ENCODE results near the gene TTLL5.

TTLL5 gene

GRCh38 chr14:75859746-75860145 lies 198.7 kb downstream of the TTLL5 start:
- no peak overlapping the region for H3K27ac Mint-ChIP-seq
- peaks cover 4% of the 10 kb centered on the region for H3K4me1 Mint-ChIP-seq (ENCODE audit: low read depth)
- no peak for DNase-seq (ENCODE audit: low spot score)
- no peak overlapping the region for H3K4me3 Mint-ChIP-seq
- H3K36me3 Mint-ChIP-seq (ENCODE audit: low read depth): no peaks in the 10 kb centered on the region
- H3K27me3 Mint-ChIP-seq (ENCODE audit: low read depth): no peaks in the 10 kb centered on the region
- H3K9me3 Mint-ChIP-seq: no peaks in the 10 kb centered on the region

DNA sequence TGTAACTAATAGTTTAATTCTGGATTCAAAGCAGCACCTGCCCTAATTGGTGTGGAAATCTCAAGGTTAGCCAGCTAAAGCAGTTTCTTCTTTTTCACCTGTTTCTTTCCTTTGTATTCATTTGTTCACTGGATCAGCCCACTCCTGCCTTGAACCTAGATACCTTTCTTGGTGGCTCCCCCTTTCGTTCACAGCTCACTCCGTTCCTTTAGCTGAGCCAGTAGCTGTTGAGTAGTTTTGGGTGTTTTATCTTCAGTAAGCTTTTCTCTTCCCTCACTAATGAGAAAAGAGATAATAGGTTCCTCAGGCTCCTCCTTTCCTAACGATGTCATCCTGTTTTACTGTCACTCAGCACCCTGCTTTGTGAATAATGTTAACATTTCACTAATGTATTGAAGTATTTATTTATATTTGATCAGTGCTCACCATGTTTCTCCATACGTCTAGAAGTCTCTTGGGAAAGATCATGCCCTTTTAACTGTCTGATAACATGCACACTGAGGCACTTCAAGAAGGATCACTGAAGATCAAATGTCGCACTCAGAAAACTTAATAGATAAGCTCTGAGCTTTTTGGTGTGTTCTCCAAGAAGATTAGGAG lies 199.6 kb downstream of the TTLL5 start:
- Mint-ChIP-seq H3K4me3 (no peak overlapping the region), H3K27me3 (ENCODE audit: low read depth) (no peaks in the 10 kb centered on the region), H3K36me3 (ENCODE audit: low read depth) (no peaks in the 10 kb centered on the region), H3K27ac (no peak overlapping the region), H3K4me1 (ENCODE audit: low read depth) (peaks cover 4% of the 10 kb centered on the region), H3K9me3 (no peaks in the 10 kb centered on the region)
- DNase-seq (ENCODE audit: low spot score): no peak

DNA sequence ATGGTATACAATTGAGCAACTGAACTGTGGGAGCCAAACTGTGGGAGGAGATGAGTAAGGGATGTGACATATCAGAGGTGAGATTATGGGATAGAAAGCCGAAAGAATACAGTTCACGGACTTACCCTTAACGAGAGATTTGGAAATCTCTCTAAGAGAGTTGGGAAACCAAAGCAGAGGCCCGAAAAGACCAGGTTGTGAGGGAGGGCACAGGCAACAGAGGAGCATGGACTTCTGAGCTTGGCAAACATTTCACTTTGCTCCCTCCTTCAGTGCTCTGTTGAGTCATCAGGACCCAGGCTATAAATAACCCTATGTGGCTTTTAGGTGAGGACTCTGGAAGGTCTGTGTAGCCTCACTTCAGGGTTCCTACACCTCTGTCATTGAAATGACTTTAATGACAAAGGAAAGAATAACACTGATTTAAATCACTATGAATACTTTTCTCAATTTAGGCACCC lies 200.1 kb downstream of the TTLL5 start:
- H3K27ac Mint-ChIP-seq: no peak overlapping the region
- H3K4me3 Mint-ChIP-seq: no peak overlapping the region
- H3K9me3 Mint-ChIP-seq: no peaks in the 10 kb centered on the region
- no peak for DNase-seq (ENCODE audit: low spot score)
- H3K27me3 Mint-ChIP-seq (ENCODE audit: low read depth): no peaks in the 10 kb centered on the region
- no peaks in the 10 kb centered on the region for H3K36me3 Mint-ChIP-seq (ENCODE audit: low read depth)
- H3K4me1 Mint-ChIP-seq (ENCODE audit: low read depth): peaks cover 4% of the 10 kb centered on the region

DNA sequence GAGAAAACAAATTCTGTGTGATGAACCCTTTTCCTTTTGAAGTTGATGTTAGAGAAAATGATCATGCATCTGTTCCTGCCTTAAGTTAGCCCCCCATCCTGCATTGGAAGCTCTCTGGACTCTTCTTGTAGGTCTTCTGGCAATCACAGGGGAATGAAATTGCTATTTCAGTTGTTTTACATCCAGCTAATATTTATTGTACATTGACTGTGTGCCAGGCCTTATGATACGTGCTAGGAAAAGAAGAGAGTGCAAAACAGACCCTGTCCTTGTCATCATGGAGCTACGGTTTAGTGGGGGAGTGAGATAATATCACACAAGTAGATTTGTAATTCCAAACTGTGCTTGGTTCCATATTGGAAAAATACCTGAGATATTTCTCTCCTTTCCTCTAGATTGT lies 202.2 kb downstream of the TTLL5 start:
- Mint-ChIP-seq H3K36me3 (ENCODE audit: low read depth) (peaks cover 2% of the 10 kb centered on the region), H3K4me1 (ENCODE audit: low read depth) (peaks cover 4% of the 10 kb centered on the region), H3K4me3 (no peak overlapping the region), H3K9me3 (no peaks in the 10 kb centered on the region), H3K27ac (no peak overlapping the region), H3K27me3 (ENCODE audit: low read depth) (no peaks in the 10 kb centered on the region)
- no peak for DNase-seq (ENCODE audit: low spot score)

GRCh38 chr14:75864352-75864751 lies 203.3 kb downstream of the TTLL5 start:
- Mint-ChIP-seq H3K9me3 (no peaks in the 10 kb centered on the region), H3K36me3 (ENCODE audit: low read depth) (peaks cover 2% of the 10 kb centered on the region), H3K27ac (no peak overlapping the region), H3K27me3 (ENCODE audit: low read depth) (no peaks in the 10 kb centered on the region), H3K4me1 (ENCODE audit: low read depth) (peaks cover 4% of the 10 kb centered on the region), H3K4me3 (no peak overlapping the region)
- no peak for DNase-seq (ENCODE audit: low spot score)

DNA sequence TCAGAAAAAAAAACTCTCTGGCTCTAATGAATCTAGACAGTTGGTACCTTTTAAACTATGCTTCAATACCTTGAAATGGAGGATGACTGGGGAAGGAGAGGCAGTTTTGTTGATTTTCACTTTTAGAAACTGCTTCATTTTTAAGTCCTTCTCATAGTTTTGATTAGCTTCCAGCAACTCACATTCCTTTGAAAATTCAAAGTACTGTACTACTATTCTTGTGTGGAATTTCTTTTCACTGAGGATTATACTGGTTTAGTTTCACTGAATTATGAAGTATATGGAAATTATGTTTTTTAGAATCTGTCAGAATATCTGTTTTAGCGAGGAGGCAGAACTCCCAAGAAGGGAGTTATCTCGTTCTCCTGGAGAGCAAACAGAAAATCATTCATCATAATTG lies 204.5 kb downstream of the TTLL5 start:
- Mint-ChIP-seq H3K4me1 (ENCODE audit: low read depth) (peaks cover 4% of the 10 kb centered on the region), H3K27me3 (ENCODE audit: low read depth) (no peaks in the 10 kb centered on the region), H3K27ac (no peak overlapping the region), H3K4me3 (no peak overlapping the region), H3K9me3 (no peaks in the 10 kb centered on the region), H3K36me3 (ENCODE audit: low read depth) (peaks cover 4% of the 10 kb centered on the region)
- DNase-seq (ENCODE audit: low spot score): no peak

GRCh38 chr14:75866970-75867369 lies 205.9 kb downstream of the TTLL5 start:
- H3K27me3 Mint-ChIP-seq (ENCODE audit: low read depth): no peaks in the 10 kb centered on the region
- DNase-seq (ENCODE audit: low spot score): no peak
- H3K9me3 Mint-ChIP-seq: no peaks in the 10 kb centered on the region
- H3K4me3 Mint-ChIP-seq: no peak overlapping the region
- no peak overlapping the region for H3K27ac Mint-ChIP-seq
- peaks cover 6% of the 10 kb centered on the region for H3K36me3 Mint-ChIP-seq (ENCODE audit: low read depth)
- peaks cover 10% of the 10 kb centered on the region for H3K4me1 Mint-ChIP-seq (ENCODE audit: low read depth)

- Mint-ChIP-seq H3K27ac (no peak overlapping the region), H3K36me3 (ENCODE audit: low read depth) (peaks cover 6% of the 10 kb centered on the region)
Observed at GRCh38 chr14:75871181-75871880, 210.3 kb downstream of the TTLL5 start.

GRCh38 chr14:75875958-75876357 lies 214.9 kb downstream of the TTLL5 start:
- no peak for DNase-seq (ENCODE audit: low spot score)
- Mint-ChIP-seq H3K36me3 (ENCODE audit: low read depth) (peaks cover 2% of the 10 kb centered on the region), H3K27ac (no peak overlapping the region), H3K4me1 (ENCODE audit: low read depth) (peaks cover 18% of the 10 kb centered on the region), H3K4me3 (no peak overlapping the region), H3K27me3 (ENCODE audit: low read depth) (no peaks in the 10 kb centered on the region), H3K9me3 (no peaks in the 10 kb centered on the region)

More at GRCh38 chr14:75871181-75871880, 210.3 kb downstream of the TTLL5 start:
- Mint-ChIP-seq H3K9me3 (no peaks in the 10 kb centered on the region), H3K4me3 (no peak overlapping the region), H3K27me3 (ENCODE audit: low read depth) (no peaks in the 10 kb centered on the region), H3K4me1 (ENCODE audit: low read depth) (peaks cover 18% of the 10 kb centered on the region)
- no peak for DNase-seq (ENCODE audit: low spot score)

DNA sequence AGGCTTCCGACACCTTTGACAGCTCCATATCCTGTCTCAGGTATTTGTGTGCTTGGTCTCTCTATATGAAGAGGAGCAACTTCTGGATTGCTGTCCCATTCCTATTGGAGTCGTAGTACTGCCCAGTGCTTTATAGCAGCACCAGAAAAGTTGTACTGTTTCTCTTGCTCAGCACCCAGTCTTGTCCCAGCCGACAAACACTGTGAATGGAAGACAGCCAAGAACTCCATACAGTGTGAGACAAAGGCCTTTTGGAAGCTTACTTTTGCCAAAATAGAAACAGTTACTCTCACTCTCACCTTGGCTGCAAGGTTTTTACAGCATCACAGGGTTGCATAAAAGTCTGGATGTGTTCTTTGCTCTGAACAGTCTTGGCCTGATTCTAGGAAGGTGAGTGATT lies 215.5 kb downstream of the TTLL5 start:
- no peak overlapping the region for H3K4me3 Mint-ChIP-seq
- no peaks in the 10 kb centered on the region for H3K9me3 Mint-ChIP-seq
- H3K36me3 Mint-ChIP-seq (ENCODE audit: low read depth): peaks cover 2% of the 10 kb centered on the region
- H3K27me3 Mint-ChIP-seq (ENCODE audit: low read depth): no peaks in the 10 kb centered on the region
- DNase-seq (ENCODE audit: low spot score): no peak
- H3K27ac Mint-ChIP-seq: no peak overlapping the region
- peaks cover 13% of the 10 kb centered on the region for H3K4me1 Mint-ChIP-seq (ENCODE audit: low read depth)

DNA sequence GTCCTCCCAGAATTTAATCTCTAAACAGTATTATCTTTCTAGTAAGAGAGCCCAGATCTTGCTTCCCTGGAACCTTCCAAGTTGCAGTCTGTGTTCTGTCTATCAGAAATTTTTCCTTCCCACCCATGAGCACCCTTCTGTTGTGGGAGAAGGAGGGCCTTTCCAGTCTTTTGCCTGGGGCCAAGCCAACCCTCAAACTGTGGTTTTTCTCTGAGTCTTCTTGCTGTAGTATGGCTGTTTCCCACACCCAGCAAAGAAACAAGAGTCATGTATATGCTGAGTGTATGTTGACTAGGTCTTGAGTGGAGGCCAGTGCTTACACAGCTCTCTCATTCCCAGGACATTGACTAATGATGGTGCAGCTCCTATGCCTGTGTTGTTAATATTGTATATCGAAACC lies 216.2 kb downstream of the TTLL5 start:
- no peak for DNase-seq (ENCODE audit: low spot score)

GRCh38 chr14:75877884-75878283 lies 216.8 kb downstream of the TTLL5 start:
- no peak overlapping the region for H3K4me3 Mint-ChIP-seq
- H3K36me3 Mint-ChIP-seq (ENCODE audit: low read depth): peaks cover 2% of the 10 kb centered on the region
- H3K9me3 Mint-ChIP-seq: no peaks in the 10 kb centered on the region
- H3K4me1 Mint-ChIP-seq (ENCODE audit: low read depth): peaks cover 8% of the 10 kb centered on the region
- no peaks in the 10 kb centered on the region for H3K27me3 Mint-ChIP-seq (ENCODE audit: low read depth)
- no peak overlapping the region for H3K27ac Mint-ChIP-seq
- DNase-seq (ENCODE audit: low spot score): no peak

More for the DNA sequence above, 216.2 kb downstream of the TTLL5 start:
- Mint-ChIP-seq H3K9me3 (no peaks in the 10 kb centered on the region), H3K4me1 (ENCODE audit: low read depth) (peaks cover 8% of the 10 kb centered on the region), H3K27me3 (ENCODE audit: low read depth) (no peaks in the 10 kb centered on the region), H3K4me3 (no peak overlapping the region), H3K27ac (no peak overlapping the region), H3K36me3 (ENCODE audit: low read depth) (peaks cover 2% of the 10 kb centered on the region)

DNA sequence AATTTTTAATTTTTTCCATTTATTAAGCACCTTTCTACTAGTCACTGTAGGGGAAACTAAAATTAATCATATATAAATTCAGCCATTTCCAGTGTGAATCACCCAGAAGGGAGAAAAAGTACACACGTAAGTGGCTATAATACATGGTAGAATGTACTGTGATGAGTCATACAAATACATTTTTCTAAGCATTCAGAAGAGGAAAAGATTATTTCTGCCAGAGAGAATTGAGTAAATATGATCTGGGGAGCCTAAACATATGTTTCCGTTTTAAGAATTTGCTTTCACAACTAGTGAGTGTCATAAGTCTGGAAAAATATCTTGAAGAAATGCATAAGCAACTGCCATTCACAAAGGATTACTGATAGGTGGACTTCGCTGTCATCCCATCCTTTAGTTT lies 218.0 kb downstream of the TTLL5 start:
- Mint-ChIP-seq H3K27me3 (ENCODE audit: low read depth) (no peaks in the 10 kb centered on the region), H3K36me3 (ENCODE audit: low read depth) (peaks cover 2% of the 10 kb centered on the region), H3K4me3 (no peak overlapping the region), H3K4me1 (ENCODE audit: low read depth) (peaks cover 8% of the 10 kb centered on the region), H3K27ac (no peak overlapping the region), H3K9me3 (no peaks in the 10 kb centered on the region)
- no peak for DNase-seq (ENCODE audit: low spot score)

DNA sequence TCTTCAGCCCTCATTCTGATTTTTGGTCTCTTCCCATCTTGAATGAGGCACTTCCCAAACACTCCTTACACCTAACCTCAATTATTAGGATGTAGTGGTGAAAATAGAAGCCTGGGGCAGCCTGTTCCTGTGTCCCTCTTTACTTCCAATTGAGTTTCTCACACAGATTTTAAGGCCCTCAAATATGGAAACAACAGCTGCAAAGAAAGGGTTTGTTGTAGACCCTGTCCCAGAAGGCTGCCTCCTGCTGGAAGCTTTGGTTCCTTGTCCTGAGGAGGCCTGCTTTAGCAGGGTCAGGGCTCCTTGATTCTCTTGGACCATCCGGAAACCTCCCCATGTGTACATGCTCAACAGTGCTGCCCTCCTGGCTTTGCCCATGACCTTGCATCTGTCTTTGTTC lies 219.5 kb downstream of the TTLL5 start:
- H3K4me1 Mint-ChIP-seq (ENCODE audit: low read depth): peaks cover 8% of the 10 kb centered on the region
- no peaks in the 10 kb centered on the region for H3K9me3 Mint-ChIP-seq
- no peaks in the 10 kb centered on the region for H3K27me3 Mint-ChIP-seq (ENCODE audit: low read depth)
- no peak for DNase-seq (ENCODE audit: low spot score)
- no peak overlapping the region for H3K4me3 Mint-ChIP-seq
- H3K36me3 Mint-ChIP-seq (ENCODE audit: low read depth): peaks cover 2% of the 10 kb centered on the region
- H3K27ac Mint-ChIP-seq: no peak overlapping the region

DNA sequence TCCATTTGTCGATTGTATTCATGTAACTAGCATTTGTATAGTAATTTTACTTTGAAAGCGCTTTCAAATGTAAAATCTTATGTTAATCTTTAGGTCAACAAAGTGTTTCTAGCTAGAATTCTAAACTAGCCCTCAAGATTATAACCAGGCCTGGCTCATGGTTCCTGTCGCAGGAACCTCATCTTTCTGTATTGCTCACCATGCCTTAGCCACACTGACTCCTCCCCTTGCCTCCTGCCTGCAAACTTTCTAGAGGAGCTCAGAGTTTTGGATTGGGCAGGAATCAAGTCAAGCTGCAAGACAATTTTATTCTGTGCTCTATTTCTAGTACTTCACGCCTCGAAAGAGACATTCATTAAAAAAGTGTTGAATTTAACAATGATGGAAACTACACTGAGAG lies 220.9 kb downstream of the TTLL5 start:
- DNase-seq (ENCODE audit: low spot score): no peak
- H3K27ac Mint-ChIP-seq: no peak overlapping the region
- H3K27me3 Mint-ChIP-seq (ENCODE audit: low read depth): no peaks in the 10 kb centered on the region
- H3K9me3 Mint-ChIP-seq: no peaks in the 10 kb centered on the region
- H3K4me3 Mint-ChIP-seq: no peak overlapping the region
- H3K4me1 Mint-ChIP-seq (ENCODE audit: low read depth): peaks cover 2% of the 10 kb centered on the region
- peaks cover 2% of the 10 kb centered on the region for H3K36me3 Mint-ChIP-seq (ENCODE audit: low read depth)

Measured in T-helper 2 cell treated with Interferon-gamma antibody and Interleukin-4, amounts not matched to agents 5 μg/mL and 100 μg/mL, for 36 hours (primary cell).